ENCODE data around the gene BOD1.

BOD1 gene

GRCh38 chr5:173573126-173573960 lies 43.1 kb downstream of the BOD1 start:
- no peak for DNase-seq

- no peak for DNase-seq
These were observed 43.9 kb downstream of the BOD1 start for GRCh38 chr5:173572431-173573125.

GRCh38 chr5:173570321-173571090 lies 45.9 kb downstream of the BOD1 start:
- DNase-seq: no peak

- DNase-seq: no peak
These were observed 47.7 kb downstream of the BOD1 start for GRCh38 chr5:173568703-173569102.

- no peak for DNase-seq
These were observed 48.3 kb downstream of the BOD1 start for GRCh38 chr5:173568128-173568527.

GRCh38 chr5:173567548-173567947 lies 48.9 kb downstream of the BOD1 start:
- no peak for DNase-seq

- DNase-seq: no peak
These were observed 50.9 kb downstream of the BOD1 start for GRCh38 chr5:173565491-173566072.

- DNase-seq: no peak
These were observed 52.3 kb downstream of the BOD1 start for GRCh38 chr5:173564106-173564505.

- DNase-seq: no peak
These were observed 53.2 kb downstream of the BOD1 start for GRCh38 chr5:173563246-173563645.

GRCh38 chr5:173562451-173562850 lies 54.0 kb downstream of the BOD1 start:
- no peak for DNase-seq

Measured in cortex of kidney (tissue), 1 donor.